ENCODE results near the gene MAN2A2. TPM values are rescaled to one million over a fixed set of nuclear protein-coding genes. Genes with fewer than 3 reads are reported as not detected.
A peak's percentile ranks its signal among the peaks of the same experiment; 100 is the strongest.
"Not testable (repeated sequence)": the region's sequence is repeated elsewhere in the genome, so short reads cannot be mapped to it uniquely, and the experiment has no call there.

Gene MAN2A2
- total RNA-seq, 2 experiments from 2014 or later = 132 to 133 TPM

- no peak overlapping the region for H3K27ac Mint-ChIP-seq
- H3K27me3 Mint-ChIP-seq = no peaks in the 10 kb centered on the region
- peaks cover 22% of the 10 kb centered on the region for H3K4me1 Mint-ChIP-seq
- CTCF ChIA-PET = interaction anchor here (1.2 to 1.9 kb wide), 3 partner anchors 13 to 15 kb away, joined by 3 to 7 read pairs (median 3); partner anchors contain the start of gene HDDC3
- H3K4me3 Mint-ChIP-seq = no peak overlapping the region
- H3K9me3 Mint-ChIP-seq = no peaks in the 10 kb centered on the region
- DNase-seq = no peak
- H3K36me3 Mint-ChIP-seq (ENCODE audit: low read depth) = peaks cover 80% of the 10 kb centered on the region
- POLR2A ChIA-PET = interaction anchor here (0.9 to 3.2 kb wide), 2 partner anchors 12 to 17 kb away, joined by 3 to 27 read pairs; partner anchors contain the start of genes HDDC3 and UNC45A
Measured at GRCh38 chr15:90918835-90919234, 15.7 kb downstream of the MAN2A2 start.

GRCh38 chr15:90921887-90922286 is 18.8 kb downstream of the MAN2A2 start:
- no peak for DNase-seq
- peak overlapping the region; percentile 18 for H3K27ac Mint-ChIP-seq
- H3K36me3 Mint-ChIP-seq (ENCODE audit: low read depth) = peaks cover 67% of the 10 kb centered on the region
- H3K4me1 Mint-ChIP-seq = peaks cover 41% of the 10 kb centered on the region
- POLR2A ChIA-PET = interaction anchor here (2.0 to 4.7 kb wide), 3 partner anchors 9 to 18 kb away, joined by 17 to 35 read pairs (median 21); partner anchors contain the start of genes HDDC3, MAN2A2 and UNC45A
- H3K27me3 Mint-ChIP-seq = no peaks in the 10 kb centered on the region
- no peak overlapping the region for H3K4me3 Mint-ChIP-seq
- H3K9me3 Mint-ChIP-seq = no peaks in the 10 kb centered on the region
- CTCF ChIA-PET = interaction anchor here (2.2 to 6.6 kb wide), 2 partner anchors 11 to 19 kb away, joined by 5 to 80 read pairs; partner anchors contain the start of genes HDDC3, MAN2A2 and UNC45A

GRCh38 chr15:90922712-90923322 is 19.7 kb downstream of the MAN2A2 start:
- ChIA-PET CTCF (interaction anchor here (0.7 to 6.6 kb wide), 4 partner anchors 10 to 893 kb away, joined by 3 to 80 read pairs (median 6); partner anchors contain the start of genes HDDC3, MAN2A2 and UNC45A), POLR2A (interaction anchor here (0.7 to 4.7 kb wide), 5 partner anchors 9 to 37 kb away, joined by 3 to 35 read pairs (median 17); partner anchors contain the start of genes HDDC3, MAN2A2 and UNC45A)
- Mint-ChIP-seq H3K36me3 (ENCODE audit: low read depth) (peaks cover 57% of the 10 kb centered on the region), H3K27ac (peak overlapping the region; percentile 77), H3K4me1 (peaks cover 41% of the 10 kb centered on the region)
- not testable (repeated sequence) for H3K27me3 Mint-ChIP-seq, H3K4me3 Mint-ChIP-seq, H3K9me3 Mint-ChIP-seq
- DNase-seq = peak; percentile 34

- Mint-ChIP-seq H3K4me3 (no peak overlapping the region), H3K36me3 (ENCODE audit: low read depth) (peaks cover 50% of the 10 kb centered on the region), H3K27ac (peak overlapping the region; percentile 77), H3K4me1 (peaks cover 48% of the 10 kb centered on the region), H3K27me3 (no peaks in the 10 kb centered on the region), H3K9me3 (no peaks in the 10 kb centered on the region)
- POLR2A ChIA-PET = interaction anchor here (1.1 to 4.7 kb wide), 3 partner anchors 10 to 20 kb away, joined by 3 to 21 read pairs (median 5); partner anchors contain the start of gene UNC45A
- DNase-seq = no peak
- CTCF ChIA-PET = interaction anchor here (0.7 to 6.6 kb wide), 4 partner anchors 9 to 485 kb away, joined by 3 to 80 read pairs (median 8); partner anchors contain the start of genes HDDC3, MAN2A2, RCCD1 and UNC45A
Measured at GRCh38 chr15:90924375-90924774, 21.3 kb downstream of the MAN2A2 start.

- H3K9me3 Mint-ChIP-seq, H3K27ac Mint-ChIP-seq, DNase-seq, H3K27me3 Mint-ChIP-seq, H3K4me3 Mint-ChIP-seq, POLR2A ChIA-PET: not testable (repeated sequence)
- CTCF ChIA-PET = interaction anchor here (1.2 kb wide), 1 partner anchor 34 kb away, joined by 3 read pairs; no protein-coding TSS in a partner anchor
- Mint-ChIP-seq H3K36me3 (ENCODE audit: low read depth) (peaks cover 45% of the 10 kb centered on the region), H3K4me1 (peaks cover 61% of the 10 kb centered on the region)
Measured at GRCh38 chr15:90926766-90927165, 23.7 kb downstream of the MAN2A2 start.

GRCh38 chr15:90928106-90928505 is 25.0 kb downstream of the MAN2A2 start:
- Mint-ChIP-seq H3K27ac (peak overlapping the region; percentile 59), H3K4me1 (peaks cover 57% of the 10 kb centered on the region), H3K36me3 (ENCODE audit: low read depth) (peaks cover 38% of the 10 kb centered on the region), H3K4me3 (peak overlapping the region; percentile 44)
- H3K9me3 Mint-ChIP-seq, POLR2A ChIA-PET, DNase-seq, H3K27me3 Mint-ChIP-seq: not testable (repeated sequence)
- CTCF ChIA-PET = interaction anchor here (0.7 kb wide), 2 partner anchors 115 to 555 kb away, joined by 3 read pairs; no protein-coding TSS in a partner anchor

- H3K36me3 Mint-ChIP-seq (ENCODE audit: low read depth) = peaks cover 28% of the 10 kb centered on the region
- DNase-seq = no peak
- H3K27me3 Mint-ChIP-seq = no peaks in the 10 kb centered on the region
- H3K27ac Mint-ChIP-seq = peak overlapping the region; percentile 99
- peak overlapping the region; percentile 99 for H3K4me3 Mint-ChIP-seq
- H3K9me3 Mint-ChIP-seq = no peaks in the 10 kb centered on the region
- peaks cover 56% of the 10 kb centered on the region for H3K4me1 Mint-ChIP-seq
- ChIA-PET CTCF (interaction anchor here (0.6 to 9.6 kb wide), 6 partner anchors 6 to 567 kb away, joined by 3 to 210 read pairs (median 42); partner anchors contain the start of genes MAN2A2 and RCCD1), POLR2A (interaction anchor here (0.6 to 11.6 kb wide), 26 partner anchors 7 to 1038 kb away, joined by 3 to 211 read pairs (median 6); partner anchors contain the start of genes BLM, CRTC3, FES and MAN2A2)
Measured at GRCh38 chr15:90929246-90930019, 26.3 kb downstream of the MAN2A2 start.

GRCh38 chr15:90930861-90931574 is 27.9 kb downstream of the MAN2A2 start:
- Mint-ChIP-seq H3K27ac (peak overlapping the region; percentile 99), H3K9me3 (no peaks in the 10 kb centered on the region), H3K4me3 (peak overlapping the region; percentile 99), H3K27me3 (no peaks in the 10 kb centered on the region), H3K4me1 (peaks cover 54% of the 10 kb centered on the region), H3K36me3 (ENCODE audit: low read depth) (peaks cover 22% of the 10 kb centered on the region)
- ChIA-PET CTCF (interaction anchor here (0.6 to 9.6 kb wide), 44 partner anchors 8 to 829 kb away, joined by 3 to 210 read pairs (median 6); partner anchors contain the start of genes BLM, FES, IDH2 and IQGAP1), POLR2A (interaction anchor here (0.6 to 11.6 kb wide), 44 partner anchors 9 to 699 kb away, joined by 3 to 211 read pairs (median 6); partner anchors contain the start of genes BLM, CRTC3, FES and GDPGP1)
- DNase-seq = peak; percentile 27

- Mint-ChIP-seq H3K4me1 (peaks cover 58% of the 10 kb centered on the region), H3K9me3 (no peaks in the 10 kb centered on the region)
- POLR2A ChIA-PET = interaction anchor here (0.6 to 11.6 kb wide), 41 partner anchors 8 to 699 kb away, joined by 3 to 211 read pairs (median 5); partner anchors contain the start of genes BLM, CRTC3, FES and GDPGP1
Measured at GRCh38 chr15:90931575-90931827, 28.4 kb downstream of the MAN2A2 start.

GRCh38 chr15:90931828-90932659 is 28.9 kb downstream of the MAN2A2 start, which contains the start of gene HDDC3:
HDDC3 (minus strand) TSS chr15:90932549; CDS start chr15:90932540, 9 bp downstream.
- peak; percentile 93 for DNase-seq
- no peaks in the 10 kb centered on the region for H3K27me3 Mint-ChIP-seq
- H3K27ac Mint-ChIP-seq = peak within 1 kb of the TSS; percentile 99
- peak within 1 kb of the TSS; percentile 99 for H3K4me3 Mint-ChIP-seq
- peaks cover 62% of the 10 kb centered on the region for H3K4me1 Mint-ChIP-seq
- H3K9me3 Mint-ChIP-seq = no peaks in the 10 kb centered on the region
- H3K36me3 Mint-ChIP-seq (ENCODE audit: low read depth) = peaks cover 32% of the 10 kb centered on the region
- CTCF ChIA-PET = interaction anchor here (0.6 to 9.6 kb wide), 64 partner anchors 9 to 830 kb away, joined by 3 to 210 read pairs (median 4); partner anchors contain the start of genes BLM, CIB1, FES and GDPGP1
- POLR2A ChIA-PET = interaction anchor here (0.6 to 11.6 kb wide), 47 partner anchors 8 to 895 kb away, joined by 3 to 211 read pairs (median 5); partner anchors contain the start of genes BLM, CRTC3, FES and GDPGP1

More at GRCh38 chr15:90931575-90931827, 28.4 kb downstream of the MAN2A2 start:
- peaks cover 27% of the 10 kb centered on the region for H3K36me3 Mint-ChIP-seq (ENCODE audit: low read depth)
- CTCF ChIA-PET = interaction anchor here (0.6 to 9.6 kb wide), 51 partner anchors 8 to 829 kb away, joined by 3 to 210 read pairs (median 6); partner anchors contain the start of genes BLM, FES, IDH2 and MAN2A2
- no peak for DNase-seq
- no peaks in the 10 kb centered on the region for H3K27me3 Mint-ChIP-seq
- peak overlapping the region; percentile 99 for H3K4me3 Mint-ChIP-seq
- H3K27ac Mint-ChIP-seq = peak overlapping the region; percentile 99

- no peak for DNase-seq
- ChIA-PET POLR2A (interaction anchor here (0.7 to 11.6 kb wide), 28 partner anchors 11 to 895 kb away, joined by 3 to 211 read pairs (median 8); partner anchors contain the start of genes BLM, FES, GDPGP1 and MAN2A2), CTCF (interaction anchor here (0.8 to 9.6 kb wide), 52 partner anchors 8 to 699 kb away, joined by 3 to 210 read pairs (median 6); partner anchors contain the start of genes BLM, CIB1, FES and GDPGP1)
- H3K4me3 Mint-ChIP-seq = peak overlapping the region; percentile 99
- H3K36me3 Mint-ChIP-seq (ENCODE audit: low read depth) = peaks cover 33% of the 10 kb centered on the region
- H3K9me3 Mint-ChIP-seq = no peaks in the 10 kb centered on the region
- H3K27me3 Mint-ChIP-seq = no peaks in the 10 kb centered on the region
- H3K27ac Mint-ChIP-seq = peak overlapping the region; percentile 99
- H3K4me1 Mint-ChIP-seq = peaks cover 63% of the 10 kb centered on the region
Measured at GRCh38 chr15:90932660-90932991, 29.5 kb downstream of the MAN2A2 start.

Measured in activated CD4-positive, alpha-beta memory T cell treated with anti-CD3 and anti-CD28 coated beads, Interleukin-2, amount 10 ng/mL, durations not matched to agents 7 days and 5 days (primary cell).